Omental fat pad (tissue), 4 donors: ENCODE data around the gene SPATA31C1. TPM values are rescaled to one million over a fixed set of nuclear protein-coding genes. Genes with fewer than 3 reads are reported as not detected.

Experiments
- ATAC-seq: fragments of 150-250 bp; one replicate; pipeline ENCODE4 v1.9.1; 2016; ENCODE audit warnings: mild to moderate bottlenecking, moderate library complexity; ENCODE audit not compliant: low FRiP score
- DNase-seq: peaks from one replicate; pipeline ENCODE4 v3.0.0-alpha.2; 2019; ENCODE audit warnings: low spot score
- CTCF ChIP-seq, 3 donors: fragments of 450-650 bp; IDR thresholded peaks; one replicate each; pipeline ENCODE4 v1.5.1; 2016 to 2017; ENCODE audit warnings: antibody characterized with exemption in 3 of 3, mild to moderate bottlenecking in 3 of 3, moderate library complexity in 2 of 3
- total RNA-seq, 4 donors: library from RNA; depleted of rRNA; stranded (reverse); fragments of >200 nt; gene quantifications; one replicate each; pipeline ENCODE4 v1.1.0, GENCODE V29; 2016

SPATA31C1 gene
- total RNA-seq, 4 donors from 2014 or later, result not detected

DNA sequence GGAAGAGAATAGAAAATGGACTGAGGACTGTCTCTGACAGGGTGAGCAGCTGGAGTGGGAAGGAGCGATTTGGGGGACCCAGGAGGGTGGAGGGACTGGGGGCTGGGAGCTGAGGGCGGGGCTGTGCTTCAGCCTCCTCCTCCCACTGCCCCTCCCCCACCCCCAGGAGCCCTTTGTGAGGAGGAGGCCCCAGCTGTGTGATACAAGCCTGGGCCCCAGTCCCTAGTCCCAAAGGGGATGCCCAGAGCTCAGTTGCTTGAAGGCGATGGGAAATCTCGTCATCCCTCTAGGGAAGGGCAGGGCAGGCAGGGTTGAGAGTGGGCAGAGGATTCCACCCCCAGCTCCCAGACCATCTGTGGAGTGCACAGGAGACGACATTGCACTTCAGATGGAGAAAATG, 35.1 kb upstream of the SPATA31C1 start, which contains the start of gene SPATA31E1:
SPATA31E1 (plus strand) TSS at position 251 of the 400 bp plus-strand sequence; CDS start at position 266, 15 bp downstream.
- DNase-seq (no peak), ATAC-seq (peak; percentile 6)
- no peak for TF ChIP-seq CTCF (IDR thresholded peaks at IDR 0.05)

- ATAC-seq (no peak), DNase-seq (no peak)
- no peak for TF ChIP-seq CTCF (IDR thresholded peaks at IDR 0.05)
Observed at GRCh38 chr9:87883274-87883673, 34.5 kb upstream of the SPATA31C1 start.

DNA sequence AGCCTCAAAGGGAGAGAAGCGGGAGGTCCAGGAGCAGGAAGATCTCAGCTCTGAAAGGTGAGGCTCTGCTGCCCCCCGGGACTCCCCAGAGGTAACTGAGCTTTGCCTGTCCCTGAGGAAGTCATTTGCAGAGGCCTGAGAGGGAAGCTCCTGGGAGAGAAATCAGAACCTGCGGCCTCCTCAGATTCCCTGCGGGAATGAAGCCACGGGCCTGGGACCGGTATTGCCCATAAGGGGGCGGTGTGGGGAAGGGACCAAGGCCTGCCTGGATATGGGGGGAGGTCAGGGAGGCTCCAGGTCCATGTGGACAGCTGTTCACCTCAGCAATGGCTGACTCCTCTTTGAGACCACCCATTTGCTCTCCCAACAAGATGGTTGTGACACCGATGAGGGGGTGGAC, 33.8 kb upstream of the SPATA31C1 start:
- DNase-seq, result no peak
- ATAC-seq, result no peak
- TF ChIP-seq CTCF (IDR thresholded peaks at IDR 0.05), result no peak

DNA sequence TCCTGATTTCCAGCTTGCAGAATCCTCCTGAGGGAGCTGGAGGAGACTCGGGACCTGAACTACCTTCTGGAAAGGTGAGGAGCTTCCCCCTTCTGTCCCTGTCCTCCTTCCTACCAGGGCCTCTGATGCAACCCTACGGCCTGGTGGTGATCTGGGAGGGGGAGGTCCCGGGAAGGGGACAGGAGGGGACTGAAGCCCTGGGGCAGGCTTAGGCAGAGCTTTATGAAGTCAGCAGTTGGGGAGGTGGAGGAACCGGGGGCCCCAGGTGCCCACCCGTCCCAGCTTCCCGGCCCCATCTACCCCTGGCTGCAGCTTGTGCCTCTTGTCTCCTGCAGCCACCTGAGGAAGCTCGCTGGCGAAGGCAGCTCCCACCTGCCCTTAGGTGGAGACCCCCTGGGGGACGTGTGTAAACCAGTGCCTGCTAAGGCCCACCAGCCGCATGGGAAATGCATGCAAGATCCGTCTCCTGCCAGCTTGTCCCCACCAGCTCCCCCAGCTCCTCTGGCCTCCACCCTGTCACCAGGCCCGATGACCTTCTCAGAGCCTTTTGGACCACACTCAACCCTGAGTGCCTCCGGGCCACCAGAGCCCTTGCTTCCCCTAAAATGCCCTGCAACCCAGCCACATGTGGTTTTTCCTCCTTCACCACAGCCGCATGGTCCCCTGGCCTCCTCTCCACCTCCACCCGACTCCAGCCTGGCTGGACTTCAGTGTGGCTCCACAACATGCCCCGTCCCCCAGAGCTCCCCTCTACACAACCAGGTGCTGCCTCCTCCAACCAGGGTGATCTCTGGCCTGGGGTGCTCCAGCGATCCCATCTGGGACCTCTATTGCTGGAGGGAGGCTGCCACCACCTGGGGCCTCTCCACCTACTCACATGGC, 32.9 kb upstream of the SPATA31C1 start:
- DNase-seq, result no peak
- no peak for TF ChIP-seq CTCF (IDR thresholded peaks at IDR 0.05)
- no peak for ATAC-seq

DNA sequence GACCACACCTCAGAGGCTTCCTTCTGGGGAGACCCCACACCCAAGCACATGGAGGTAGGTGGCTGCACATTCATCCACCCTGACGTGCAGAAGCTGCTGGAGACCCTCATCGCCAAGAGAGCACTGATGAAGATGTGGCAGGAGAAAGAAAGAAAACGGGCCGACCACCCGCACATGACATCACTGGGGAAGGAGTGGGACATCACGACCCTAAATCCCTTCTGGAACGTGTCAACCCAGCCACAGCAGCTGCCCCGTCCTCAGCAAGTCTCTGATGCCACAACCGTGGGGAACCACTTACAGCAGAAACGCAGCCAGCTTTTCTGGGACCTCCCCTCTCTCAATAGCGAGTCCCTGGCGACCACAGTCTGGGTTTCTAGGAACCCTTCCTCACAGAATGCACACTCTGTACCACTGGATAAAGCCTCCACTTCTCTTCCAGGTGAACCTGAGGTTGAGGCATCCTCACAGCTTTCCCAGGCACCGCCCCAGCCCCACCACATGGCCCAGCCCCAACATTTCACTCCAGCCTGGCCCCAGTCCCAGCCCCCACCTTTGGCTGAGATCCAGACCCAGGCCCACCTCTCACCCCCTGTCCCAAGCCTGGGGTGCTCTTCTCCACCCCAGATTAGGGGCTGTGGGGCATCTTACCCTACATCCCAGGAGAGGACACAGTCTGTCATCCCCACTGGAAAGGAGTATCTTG, 32.1 kb upstream of the SPATA31C1 start:
- no peak for TF ChIP-seq CTCF (IDR thresholded peaks at IDR 0.05)
- DNase-seq, result no peak
- no peak for ATAC-seq

- DNase-seq (no peak), ATAC-seq (no peak)
- no peak for TF ChIP-seq CTCF (IDR thresholded peaks at IDR 0.05)
Observed at GRCh38 chr9:87886210-87886932, 31.4 kb upstream of the SPATA31C1 start.
